ENCODE results near the gene CENPH. TPM values are rescaled to one million over a fixed set of nuclear protein-coding genes. Genes with fewer than 3 reads are reported as not detected.

The CENPH gene
- total and polyA plus RNA-seq, 2 of the 13 experiments (the other 11 are each of a cell fraction or from before 2014, with no cell fraction given): 11.2 to 28.8 TPM

- Histone ChIP-seq H3K4me3 (replicated peaks in 1 of 3; ENCODE audit: insufficient read depth in 1 of 3, low read depth in 2 of 3, low read length in 3 of 3) (no peak overlapping the region), H3K27ac (ENCODE audit: extremely low read length, insufficient read depth, low read length) (no peak overlapping the region), H4K20me1 (ENCODE audit: insufficient read depth, low read length) (no peaks in the 10 kb centered on the region), H3K36me3 (replicated peaks in 1 of 2; ENCODE audit: control insufficient read depth in 1 of 2, insufficient read depth in 2 of 2, low read length in 2 of 2) (peaks cover 2 to 11% of the 10 kb centered on the region in 2 experiments; a peak in 4 of 5 replicates), H3K4me1 (ENCODE audit: insufficient read depth, low read length) (peaks cover 26% of the 10 kb centered on the region), H3K27me3 (ENCODE audit: control insufficient read depth in 1 of 2, insufficient read depth in 2 of 2, low read length in 2 of 2) (no peaks in the 10 kb centered on the region; a peak in 2 of 5 replicates), H2AFZ (ENCODE audit: low read length) (no peak overlapping the region), H3K9ac (ENCODE audit: insufficient read depth, low read depth, low read length) (no peak overlapping the region), H3K9me3 (ENCODE audit: low read length) (no peaks in the 10 kb centered on the region), H3K4me2 (ENCODE audit: low read depth, low read length) (no peak overlapping the region), H3K79me2 (ENCODE audit: insufficient read depth, low read length) (peaks cover 10% of the 10 kb centered on the region)
- CTCF ChIA-PET (ENCODE audit: low intra/inter-chr PET ratio, low total read pairs): no interaction called here
- in situ Hi-C loops (cut with HindIII; ENCODE audit: extremely low pct_ligation_motif_present, low pct_unique_long_range_greater_than_20kb) (no loop called here), intact Hi-C loops (cut with micrococcal nuclease; ENCODE audit: unreplicated experiment) (no loop called here)
- FAIRE-seq (no peak), DNase-seq (ENCODE audit: low spot score) (no peak), ATAC-seq (no peak)
- POLR2A ChIA-PET: no interaction called here
- 97% methylated on average over 6 of the region's 6 CpGs for WGBS (ENCODE audit: low lambda C conversion rate)
- no TSS peak for BruUV-seq (replicated peaks)
- TF ChIP-seq ETS1 (CRISPR knock-in tag; IDR thresholded peaks at IDR 0.05): no peak
- TF ChIP-seq ZNF432 (CRISPR knock-in tag; IDR thresholded peaks at IDR 0.05; ENCODE audit: borderline replicate concordance): no peak
- no peak for TF ChIP-seq ZNF598 (CRISPR knock-in tag; IDR thresholded peaks at IDR 0.05; ENCODE audit: borderline replicate concordance)
- TF ChIP-seq ZC3H13 (CRISPR knock-in tag; IDR thresholded peaks at IDR 0.05): no peak
- TF ChIP-seq IKZF1 (IDR thresholded peaks at IDR 0.05): no peak
- TF ChIP-seq PHF20 (CRISPR knock-in tag; IDR thresholded peaks at IDR 0.05): no peak
- TF ChIP-seq KMT2B (CRISPR knock-in tag; IDR thresholded peaks at IDR 0.05): no peak
Measured at GRCh38 chr5:69231281-69231680, 41.9 kb downstream of the CENPH start.

- in situ Hi-C loops (cut with HindIII; ENCODE audit: extremely low pct_ligation_motif_present, low pct_unique_long_range_greater_than_20kb) (no loop called here), intact Hi-C loops (cut with micrococcal nuclease; ENCODE audit: unreplicated experiment) (no loop called here)
- Histone ChIP-seq H3K4me1 (ENCODE audit: insufficient read depth, low read length) (peaks cover 24% of the 10 kb centered on the region), H4K20me1 (ENCODE audit: insufficient read depth, low read length) (no peaks in the 10 kb centered on the region), H3K4me3 (replicated peaks in 1 of 3; ENCODE audit: insufficient read depth in 1 of 3, low read depth in 2 of 3, low read length in 3 of 3) (no peak overlapping the region), H3K9me3 (ENCODE audit: low read length) (no peaks in the 10 kb centered on the region), H3K36me3 (replicated peaks in 1 of 2; ENCODE audit: control insufficient read depth in 1 of 2, insufficient read depth in 2 of 2, low read length in 2 of 2) (peaks cover 2 to 11% of the 10 kb centered on the region in 2 experiments; a peak in 4 of 5 replicates), H2AFZ (ENCODE audit: low read length) (no peak overlapping the region), H3K27me3 (ENCODE audit: control insufficient read depth in 1 of 2, insufficient read depth in 2 of 2, low read length in 2 of 2) (no peaks in the 10 kb centered on the region; a peak in 2 of 5 replicates), H3K9ac (ENCODE audit: insufficient read depth, low read depth, low read length) (no peak overlapping the region), H3K27ac (ENCODE audit: extremely low read length, insufficient read depth, low read length) (no peak overlapping the region), H3K79me2 (ENCODE audit: insufficient read depth, low read length) (peaks cover 11% of the 10 kb centered on the region), H3K4me2 (ENCODE audit: low read depth, low read length) (no peak overlapping the region)
- no peak for TF ChIP-seq ZNF367 (CRISPR knock-in tag; IDR thresholded peaks at IDR 0.05; ENCODE audit: borderline replicate concordance)
- no peak for TF ChIP-seq SP4 (CRISPR knock-in tag; IDR thresholded peaks at IDR 0.05)
- no peak for TF ChIP-seq MXD3 (CRISPR knock-in tag; IDR thresholded peaks at IDR 0.05)
- no peak for TF ChIP-seq ZNF33A (CRISPR knock-in tag; IDR thresholded peaks at IDR 0.05; ENCODE audit: borderline replicate concordance)
- no peak for TF ChIP-seq NCOA5 (CRISPR knock-in tag; IDR thresholded peaks at IDR 0.05)
- TF ChIP-seq ATF1 (CRISPR knock-in tag; IDR thresholded peaks at IDR 0.05): no peak
- TF ChIP-seq ZNF451 (CRISPR knock-in tag; IDR thresholded peaks at IDR 0.05): no peak
- TF ChIP-seq GATA4 (IDR thresholded peaks at IDR 0.05; ENCODE audit: borderline replicate concordance, low read depth): no peak
- no peak for TF ChIP-seq SIN3B (IDR thresholded peaks at IDR 0.05; ENCODE audit: low read length)
- no TSS peak for BruUV-seq (replicated peaks)
- DNase-seq (ENCODE audit: low spot score) (no peak), FAIRE-seq (no peak), ATAC-seq (no peak)
- WGBS (ENCODE audit: low lambda C conversion rate): 100% methylated on average over 2 of the region's 2 CpGs
- ChIA-PET POLR2A (no interaction called here), CTCF (ENCODE audit: low intra/inter-chr PET ratio, low total read pairs) (no interaction called here)
Measured at GRCh38 chr5:69231851-69232250, 42.5 kb downstream of the CENPH start.

Data from HepG2 (cell line).